ENCODE results near the gene FAM72C.
"Not testable (repeated sequence)": the region's sequence is repeated elsewhere in the genome, so short reads cannot be mapped to it uniquely, and the experiment has no call there.

Gene FAM72C

GRCh38 chr1:143918552-143918951, 53.2 kb downstream of the FAM72C start:
- not testable (repeated sequence) for DNase-seq (ENCODE audit: extremely low read depth in 1 of 2, low read depth in 1 of 2)

- not testable (repeated sequence) for DNase-seq (ENCODE audit: extremely low read depth in 1 of 2, low read depth in 1 of 2)
Observed at GRCh38 chr1:143913705-143914104, 58.1 kb downstream of the FAM72C start.

Measured in stimulated activated CD8-positive, alpha-beta memory T cell treated with anti-CD3 and anti-CD28 coated beads, Interleukin-7, amount 100 ng/mL, for 48 hours (primary cell).